ENCODE measurements around the gene SRF. TPM values are rescaled to one million over a fixed set of nuclear protein-coding genes. Genes with fewer than 3 reads are reported as not detected.
A peak's percentile ranks its signal among the peaks of the same experiment; 100 is the strongest.

The SRF gene
- total and polyA plus RNA-seq, 2 experiments from 2014 or later = 7.4 to 22.0 TPM

DNA sequence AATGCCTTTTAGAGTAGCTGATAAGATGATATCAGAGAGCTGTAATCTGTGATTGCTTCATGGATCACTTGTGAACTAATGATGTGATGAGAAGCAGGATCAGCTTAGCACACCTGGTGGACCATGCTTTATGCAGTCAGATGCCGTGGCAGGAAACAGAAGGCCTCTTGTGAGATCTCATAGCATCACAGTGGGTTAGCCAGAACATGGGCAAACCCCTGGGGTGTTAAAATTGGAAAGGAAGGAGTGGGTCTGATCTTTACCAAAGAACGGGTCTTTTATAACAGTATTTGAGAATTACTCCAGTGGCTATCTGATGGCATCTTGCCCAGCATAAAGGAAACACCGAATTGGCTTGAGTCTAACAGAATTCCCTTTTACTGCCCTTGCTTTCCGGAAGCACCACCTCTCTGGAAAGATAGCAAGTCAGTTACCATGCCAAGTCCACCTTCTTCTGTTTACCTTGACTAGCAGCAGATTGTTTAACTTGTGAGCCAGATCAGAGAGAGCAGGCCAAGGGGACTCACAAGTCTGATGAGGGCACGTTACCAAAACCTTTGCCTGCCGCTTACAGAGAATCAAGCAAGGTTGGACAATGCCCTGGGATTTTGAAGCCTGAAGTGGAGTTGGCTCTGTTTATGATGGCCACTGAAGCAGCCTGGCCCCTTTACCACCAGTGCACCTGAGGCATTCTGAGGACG lies 20.9 kb upstream of the SRF start:
- H3K9me2 ChIP-seq (replicated peaks; ENCODE audit: insufficient read depth) = no peaks in the 10 kb centered on the region
- no peaks in the 10 kb centered on the region for H3K9me3 ChIP-seq (ENCODE audit: low read depth)
- H3K4me2 ChIP-seq = no peak overlapping the region
- peak overlapping the region; percentile 10 for H3K27ac ChIP-seq
- TF ChIP-seq, protein P1, sequence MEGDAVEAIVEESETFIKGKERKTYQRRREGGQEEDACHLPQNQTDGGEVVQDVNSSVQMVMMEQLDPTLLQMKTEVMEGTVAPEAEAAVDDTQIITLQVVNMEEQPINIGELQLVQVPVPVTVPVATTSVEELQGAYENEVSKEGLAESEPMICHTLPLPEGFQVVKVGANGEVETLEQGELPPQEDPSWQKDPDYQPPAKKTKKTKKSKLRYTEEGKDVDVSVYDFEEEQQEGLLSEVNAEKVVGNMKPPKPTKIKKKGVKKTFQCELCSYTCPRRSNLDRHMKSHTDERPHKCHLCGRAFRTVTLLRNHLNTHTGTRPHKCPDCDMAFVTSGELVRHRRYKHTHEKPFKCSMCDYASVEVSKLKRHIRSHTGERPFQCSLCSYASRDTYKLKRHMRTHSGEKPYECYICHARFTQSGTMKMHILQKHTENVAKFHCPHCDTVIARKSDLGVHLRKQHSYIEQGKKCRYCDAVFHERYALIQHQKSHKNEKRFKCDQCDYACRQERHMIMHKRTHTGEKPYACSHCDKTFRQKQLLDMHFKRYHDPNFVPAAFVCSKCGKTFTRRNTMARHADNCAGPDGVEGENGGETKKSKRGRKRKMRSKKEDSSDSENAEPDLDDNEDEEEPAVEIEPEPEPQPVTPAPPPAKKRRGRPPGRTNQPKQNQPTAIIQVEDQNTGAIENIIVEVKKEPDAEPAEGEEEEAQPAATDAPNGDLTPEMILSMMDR (IDR thresholded peaks at IDR 0.05; ENCODE audit: poor library complexity) = no peak
- no peak for TF ChIP-seq EZH2phosphoT487 (IDR thresholded peaks at IDR 0.05; ENCODE audit: low read depth, severe bottlenecking, unreplicated experiment)
- no peak for TF ChIP-seq EZH2 (IDR thresholded peaks at IDR 0.05; ENCODE audit: borderline replicate concordance)
- no peak overlapping the region for H3K4me3 ChIP-seq
- H3K79me2 ChIP-seq = no peaks in the 10 kb centered on the region
- 66% methylated on average over 7 of the region's 7 CpGs for WGBS (ENCODE audit: low lambda C conversion rate, missing lambda C conversion rate)
- H3K27me3 ChIP-seq = no peaks in the 10 kb centered on the region
- no peaks in the 10 kb centered on the region for H3K36me3 ChIP-seq (replicated peaks; ENCODE audit: insufficient read depth, low read depth)
- no peak overlapping the region for H2AFZ ChIP-seq
- H4K20me1 ChIP-seq (ENCODE audit: insufficient read depth, poor library complexity, severe bottlenecking) = no peaks in the 10 kb centered on the region
- peak; percentile 53 for DNase-seq (ENCODE audit: low spot score)
- H3K4me1 ChIP-seq (ENCODE audit: insufficient read depth) = no peaks in the 10 kb centered on the region

DNA sequence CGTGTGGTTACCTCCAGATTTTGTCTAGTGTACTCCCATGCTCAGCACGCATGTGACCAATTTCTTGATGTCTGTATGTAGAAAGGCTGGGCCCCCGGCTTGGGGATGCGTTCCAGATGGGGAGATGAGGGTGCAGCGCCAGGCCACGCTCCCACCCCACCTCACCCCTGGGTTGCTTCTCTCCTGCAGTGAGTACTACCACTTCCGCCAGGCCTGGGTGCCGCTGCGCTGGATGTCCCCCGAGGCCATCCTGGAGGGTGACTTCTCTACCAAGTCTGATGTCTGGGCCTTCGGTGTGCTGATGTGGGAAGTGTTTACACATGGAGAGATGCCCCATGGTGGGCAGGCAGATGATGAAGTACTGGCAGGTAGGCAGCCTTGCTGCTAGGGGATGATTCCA lies 11.5 kb upstream of the SRF start:
- H3K9me3 ChIP-seq (ENCODE audit: low read depth) = no peaks in the 10 kb centered on the region
- H3K27me3 ChIP-seq = no peaks in the 10 kb centered on the region
- H2AFZ ChIP-seq = no peak overlapping the region
- H3K4me2 ChIP-seq = no peak overlapping the region
- no peaks in the 10 kb centered on the region for H4K20me1 ChIP-seq (ENCODE audit: insufficient read depth, poor library complexity, severe bottlenecking)
- TF ChIP-seq EZH2phosphoT487 (IDR thresholded peaks at IDR 0.05; ENCODE audit: low read depth, severe bottlenecking, unreplicated experiment) = no peak
- no peak for TF ChIP-seq EZH2 (IDR thresholded peaks at IDR 0.05; ENCODE audit: borderline replicate concordance)
- TF ChIP-seq, protein P1 (IDR thresholded peaks at IDR 0.05; ENCODE audit: poor library complexity) = no peak
- no peak overlapping the region for H3K4me3 ChIP-seq
- H3K9me2 ChIP-seq (replicated peaks; ENCODE audit: insufficient read depth) = no peaks in the 10 kb centered on the region
- H3K27ac ChIP-seq = no peak overlapping the region
- no peaks in the 10 kb centered on the region for H3K36me3 ChIP-seq (replicated peaks; ENCODE audit: insufficient read depth, low read depth)
- no peak for DNase-seq (ENCODE audit: low spot score)
- H3K79me2 ChIP-seq = no peaks in the 10 kb centered on the region
- H3K4me1 ChIP-seq (ENCODE audit: insufficient read depth) = no peaks in the 10 kb centered on the region
- WGBS (ENCODE audit: low lambda C conversion rate, missing lambda C conversion rate) = 95% methylated on average over 11 of the region's 11 CpGs

DNA sequence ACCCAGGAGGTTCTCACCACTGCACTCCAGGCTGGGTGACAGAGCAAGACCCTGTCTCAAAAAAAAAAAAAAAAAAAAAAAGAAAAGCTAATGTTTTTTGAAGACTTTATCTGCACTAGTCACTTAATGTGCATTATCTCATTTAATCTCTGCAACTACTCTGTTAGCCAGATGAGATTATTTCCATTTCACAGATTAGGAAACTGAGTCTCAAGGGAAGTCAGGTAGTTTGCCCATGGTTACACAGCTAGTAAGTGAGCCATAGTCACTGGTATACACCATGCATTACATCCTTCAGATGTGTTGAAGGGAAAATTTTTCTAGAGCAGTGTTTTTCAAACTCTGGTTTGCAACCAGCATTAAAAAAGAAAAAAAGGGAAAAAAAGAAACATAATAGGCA lies 7.2 kb upstream of the SRF start:
- H3K9me2 ChIP-seq (replicated peaks; ENCODE audit: insufficient read depth) = no peaks in the 10 kb centered on the region
- no peaks in the 10 kb centered on the region for H3K9me3 ChIP-seq (ENCODE audit: low read depth)
- H3K27ac ChIP-seq = no peak overlapping the region

More for the DNA sequence above, 7.2 kb upstream of the SRF start:
- no peaks in the 10 kb centered on the region for H4K20me1 ChIP-seq (ENCODE audit: insufficient read depth, poor library complexity, severe bottlenecking)
- no peak for DNase-seq (ENCODE audit: low spot score)
- no peaks in the 10 kb centered on the region for H3K4me1 ChIP-seq (ENCODE audit: insufficient read depth)
- no peaks in the 10 kb centered on the region for H3K36me3 ChIP-seq (replicated peaks; ENCODE audit: insufficient read depth, low read depth)
- H3K27me3 ChIP-seq = no peaks in the 10 kb centered on the region
- TF ChIP-seq, protein P1 (IDR thresholded peaks at IDR 0.05; ENCODE audit: poor library complexity) = no peak
- TF ChIP-seq EZH2phosphoT487 (IDR thresholded peaks at IDR 0.05; ENCODE audit: low read depth, severe bottlenecking, unreplicated experiment) (no peak), EZH2 (IDR thresholded peaks at IDR 0.05; ENCODE audit: borderline replicate concordance) (no peak)
- H2AFZ ChIP-seq = no peak overlapping the region
- H3K4me3 ChIP-seq = no peak overlapping the region
- no peaks in the 10 kb centered on the region for H3K79me2 ChIP-seq
- no peak overlapping the region for H3K4me2 ChIP-seq
